Activated CD4-positive, alpha-beta T cell treated with anti-CD3 and anti-CD28 coated beads, Interleukin-2, amount 50 U/mL, for 1 hour (primary cell): Measurements from ENCODE around the gene CLIP2.

Source experiments
- DNase-seq: peaks from one replicate; pipeline ENCODE4 v3.0.0-alpha.2; 2020

Gene CLIP2

DNA sequence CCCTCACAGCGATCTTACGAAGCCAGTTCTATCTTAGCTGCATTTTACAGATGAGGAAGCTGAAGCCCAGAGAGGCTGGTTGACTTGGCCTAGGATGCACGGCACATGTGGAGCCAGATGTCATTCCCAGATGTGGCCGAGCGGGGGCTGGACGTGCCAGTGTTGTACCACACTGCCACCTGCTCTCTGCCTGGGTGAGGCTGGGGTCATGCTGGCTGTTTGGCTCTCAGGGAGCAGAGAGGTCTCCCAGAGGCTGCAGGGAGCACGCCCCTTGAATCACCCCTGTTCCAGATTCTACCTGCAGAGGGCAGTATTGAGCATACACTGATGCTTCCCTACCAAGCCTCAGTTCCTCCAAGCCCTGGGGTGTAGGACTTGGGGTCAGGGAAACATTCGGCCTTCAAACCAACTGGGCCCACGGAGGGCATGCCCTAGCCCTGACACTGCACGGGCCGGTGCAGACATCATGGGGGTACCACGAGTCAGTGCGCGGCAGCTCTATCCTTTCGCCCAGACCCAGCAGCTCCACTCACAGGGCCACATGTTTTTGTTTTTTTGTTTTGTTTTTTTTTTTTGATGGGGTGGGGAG lies 160.7 kb downstream of the CLIP2 start:
- DNase-seq = peak; percentile 64

DNA sequence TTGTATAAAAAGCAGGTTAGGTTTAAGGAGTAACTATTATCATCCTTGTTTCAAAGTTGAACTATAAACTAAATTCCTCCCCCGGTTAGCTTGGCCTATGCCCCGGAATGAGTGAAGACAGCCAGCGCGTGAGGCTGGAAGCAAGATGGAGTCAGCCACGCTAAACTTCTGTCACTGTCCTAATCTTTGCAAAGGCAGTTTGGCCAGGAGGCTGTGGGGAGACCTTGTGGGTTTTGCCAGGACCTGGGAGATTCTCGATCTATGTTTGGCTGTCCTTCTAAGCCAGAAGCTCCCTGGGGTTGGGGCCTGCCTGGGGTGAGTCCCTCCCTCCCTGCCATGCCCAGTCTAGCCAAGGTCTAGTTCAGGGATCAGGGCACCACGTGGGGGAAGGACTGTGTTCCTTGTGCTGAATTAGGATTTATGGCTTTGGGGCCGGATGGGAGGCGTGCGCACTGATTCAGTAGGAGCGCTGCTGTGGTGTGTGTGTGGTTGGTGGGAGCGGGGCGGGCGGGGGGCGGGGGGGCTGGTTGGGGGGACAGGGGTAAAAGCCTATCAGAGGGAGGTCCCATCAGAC lies 163.6 kb downstream of the CLIP2 start:
- DNase-seq = peak; percentile 24

DNA sequence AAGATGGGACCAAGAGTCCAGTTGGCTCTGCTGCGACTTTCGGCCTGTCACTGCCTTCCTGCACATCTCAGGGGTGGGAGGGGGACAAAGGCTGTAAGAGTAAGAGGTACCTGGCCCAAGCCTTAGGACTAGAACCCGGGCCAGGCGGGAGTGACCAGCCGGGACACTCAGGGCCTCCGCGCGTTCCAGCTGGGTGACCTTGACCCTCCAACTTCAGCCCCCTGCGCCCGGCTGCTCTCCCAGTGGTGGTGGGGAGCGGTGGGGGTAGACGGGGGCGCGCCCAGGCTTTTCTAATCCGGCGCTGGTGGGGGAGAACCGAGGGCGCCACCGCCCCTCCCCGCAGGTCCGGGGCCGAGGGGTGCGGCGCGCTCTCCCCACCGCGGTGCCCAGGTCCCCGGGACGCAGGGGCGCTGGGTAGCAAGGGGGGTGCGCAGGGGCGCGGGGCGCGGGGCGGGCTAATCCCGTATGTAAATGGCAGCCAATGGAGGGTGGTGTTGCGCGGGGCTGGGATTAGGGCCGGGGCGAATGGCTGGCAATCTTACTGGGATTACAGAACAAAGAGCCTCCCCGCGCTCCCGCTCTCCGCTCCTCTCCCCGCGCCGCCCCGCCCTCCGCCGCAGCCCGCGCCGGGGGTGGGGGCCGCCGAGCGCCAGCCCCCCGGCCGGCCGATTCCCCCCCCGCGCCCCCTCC lies 164.3 kb downstream of the CLIP2 start, which contains the start of gene GTF2IRD1:
Gene GTF2IRD1 (plus strand): TSS at position 585 of the 690 bp plus-strand sequence. CDS start 54,175 bp downstream, outside the sequence.
- DNase-seq = peak; percentile 56

DNA sequence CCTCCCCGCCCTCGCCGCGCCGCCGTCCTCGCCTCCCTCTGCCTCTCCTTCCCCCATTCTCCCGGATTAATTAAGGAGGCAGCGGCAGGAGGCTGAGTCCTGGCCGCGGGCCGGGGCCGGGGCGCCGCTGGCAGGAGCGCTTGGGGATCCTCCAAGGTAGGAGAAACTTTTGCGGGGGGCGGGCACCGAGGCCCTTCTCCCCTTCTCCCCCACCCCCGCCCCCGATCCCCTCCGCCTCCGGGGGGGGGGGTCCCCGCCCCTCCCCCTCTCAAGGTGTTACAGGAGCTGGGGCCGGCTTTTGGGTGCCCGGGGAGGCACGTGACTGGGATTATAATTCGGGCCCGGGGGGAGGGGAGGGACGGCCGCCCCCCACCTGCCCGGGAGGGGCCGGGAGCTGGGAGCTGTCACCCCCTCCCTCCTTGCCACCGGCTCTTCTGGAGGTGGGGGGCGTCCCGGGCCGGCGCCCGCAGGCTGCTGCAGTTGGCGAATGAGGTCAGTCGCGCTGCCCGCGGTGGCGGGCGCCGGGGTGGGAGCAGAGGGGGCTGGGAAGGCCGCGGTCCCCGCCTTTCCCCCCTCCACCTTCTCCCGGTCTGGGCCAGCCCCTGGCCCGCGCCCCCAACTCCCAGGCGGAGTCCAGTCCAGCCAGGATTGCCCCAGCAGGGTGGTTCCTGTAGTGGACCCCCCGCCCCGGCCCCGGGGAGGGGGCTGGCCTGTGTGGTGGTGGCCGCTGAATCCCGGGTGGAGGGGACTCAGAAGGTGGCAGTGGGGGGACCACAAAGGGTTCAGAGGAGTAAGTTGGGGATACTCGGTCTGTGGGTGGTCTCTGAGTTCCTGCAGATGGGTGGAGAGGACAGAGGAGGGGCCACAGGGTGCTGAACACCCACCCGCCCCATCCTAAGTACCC lies 165.1 kb downstream of the CLIP2 start:
- DNase-seq = no peak

DNA sequence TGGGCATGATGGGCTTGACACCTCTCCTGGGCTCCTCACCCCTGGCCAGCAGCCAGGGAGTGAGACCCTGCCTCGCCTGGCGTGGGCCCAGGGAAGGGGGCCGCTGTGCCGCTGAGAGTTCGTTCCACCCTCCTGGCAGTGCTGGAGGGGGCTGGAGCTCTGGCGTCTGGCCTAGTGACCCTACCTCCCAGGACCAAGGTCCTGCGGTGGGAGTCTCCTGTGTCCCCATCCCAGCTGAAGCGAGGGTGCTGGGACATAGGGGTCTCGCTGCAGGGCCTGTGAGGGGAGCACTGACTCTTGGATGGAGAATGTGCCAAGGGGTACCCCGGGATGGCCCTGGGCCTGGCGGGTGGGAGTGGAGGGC lies 165.7 kb downstream of the CLIP2 start:
- no peak for DNase-seq

DNA sequence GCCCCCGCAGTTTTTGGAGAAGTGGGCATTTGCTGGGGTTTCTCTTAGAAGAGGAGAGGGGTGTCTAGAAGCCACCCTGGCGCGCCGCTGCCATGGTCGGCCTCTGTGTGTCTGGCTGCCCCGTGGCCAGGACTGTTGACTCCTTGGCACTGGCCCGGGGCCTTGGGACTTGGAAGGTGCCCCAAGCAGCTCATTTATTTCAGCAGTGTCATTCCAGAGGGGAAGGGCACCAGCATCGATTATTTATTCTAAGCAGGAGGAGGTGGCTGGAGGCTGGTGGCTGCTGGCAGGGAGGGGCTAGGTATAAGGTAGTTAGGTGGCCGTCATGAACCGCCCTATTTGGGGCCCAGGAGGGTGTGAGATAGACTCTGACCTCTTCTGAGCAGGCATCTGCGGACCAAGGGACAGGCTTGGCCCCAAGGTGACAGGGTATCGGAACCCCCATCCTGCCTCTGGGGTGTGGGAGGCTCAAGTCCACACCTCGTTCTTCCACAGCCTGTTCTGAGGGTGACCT lies 166.1 kb downstream of the CLIP2 start:
- DNase-seq = no peak
